ENCODE data around the gene SLC19A1.
"Not testable (repeated sequence)": the region's sequence is repeated elsewhere in the genome, so short reads cannot be mapped to it uniquely, and the experiment has no call there.

The SLC19A1 gene

GRCh38 chr21:45533361-45533845 lies 8.8 kb downstream of the SLC19A1 start:
- no peak for DNase-seq (ENCODE audit: low read depth in 2 of 2)

DNA sequence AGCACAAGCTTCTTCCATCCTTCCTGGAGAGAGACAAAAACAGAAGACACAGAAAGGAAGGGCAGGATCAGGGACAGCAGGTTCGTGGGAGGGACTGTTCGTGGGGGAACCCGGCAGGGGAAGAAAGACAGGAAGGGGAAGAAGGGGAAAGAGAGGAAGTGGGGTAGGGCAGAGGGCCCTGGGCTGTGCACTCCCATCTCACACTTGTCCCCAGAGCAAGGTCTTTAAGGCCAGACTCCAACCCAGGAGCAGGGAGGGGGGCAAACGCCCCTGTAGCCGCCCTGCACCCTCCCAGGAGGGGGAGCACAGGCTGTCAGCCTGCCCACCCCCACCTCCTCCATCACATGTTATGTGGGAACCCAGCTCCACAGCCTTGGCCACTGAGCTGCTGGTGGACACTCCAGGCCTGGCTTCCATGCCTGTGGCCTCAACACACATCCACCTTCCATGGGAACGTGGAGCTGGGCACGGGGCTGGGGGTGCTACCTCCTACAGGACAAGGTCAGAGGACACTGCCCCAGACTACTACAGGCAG lies 9.3 kb downstream of the SLC19A1 start:
- no peak for DNase-seq (ENCODE audit: low read depth in 2 of 2)

DNA sequence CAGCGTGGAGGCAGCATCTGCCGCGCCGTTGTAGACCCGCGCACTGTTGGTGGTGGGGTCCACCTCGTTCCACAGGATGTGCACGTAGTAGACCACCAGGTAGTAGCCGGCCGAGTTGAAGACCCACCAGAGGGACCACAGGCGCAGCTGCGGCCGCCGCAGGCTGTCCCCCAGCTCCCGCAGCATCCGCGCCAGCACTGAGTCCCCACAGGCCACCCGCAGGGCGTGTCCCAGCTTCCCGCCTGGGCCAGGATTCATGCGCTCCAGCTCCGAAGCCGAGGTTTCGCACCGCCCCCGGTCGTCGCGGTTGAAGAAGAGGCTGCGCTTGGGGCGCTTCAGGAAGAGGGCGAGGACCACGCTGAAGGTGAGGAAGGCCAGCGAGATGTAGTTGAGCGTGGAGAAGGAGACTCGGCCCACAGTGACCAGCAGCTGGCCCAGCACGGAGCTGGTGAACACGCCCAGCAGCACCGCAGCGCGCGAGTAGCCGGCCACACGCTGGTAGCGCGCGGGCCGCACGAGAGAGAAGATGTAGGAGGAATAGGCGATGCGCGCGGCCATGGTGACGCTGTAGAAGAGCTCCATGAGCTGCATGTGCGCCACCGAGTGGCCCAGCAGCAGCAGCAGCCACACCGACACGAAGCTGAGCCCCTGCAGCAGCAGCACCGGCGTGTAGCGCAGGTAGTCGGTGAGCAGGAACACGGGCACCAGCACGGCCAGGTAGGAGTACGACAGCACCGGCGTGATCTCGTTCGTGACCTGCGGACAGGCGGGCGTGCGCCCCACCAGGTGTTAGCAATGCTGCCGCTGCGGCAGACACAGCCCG lies 10.6 kb downstream of the SLC19A1 start:
- DNase-seq (ENCODE audit: low read depth in 2 of 2): no peak

GRCh38 chr21:45531114-45531392 lies 11.2 kb downstream of the SLC19A1 start:
- DNase-seq (ENCODE audit: low read depth in 2 of 2): not testable (repeated sequence)

DNA sequence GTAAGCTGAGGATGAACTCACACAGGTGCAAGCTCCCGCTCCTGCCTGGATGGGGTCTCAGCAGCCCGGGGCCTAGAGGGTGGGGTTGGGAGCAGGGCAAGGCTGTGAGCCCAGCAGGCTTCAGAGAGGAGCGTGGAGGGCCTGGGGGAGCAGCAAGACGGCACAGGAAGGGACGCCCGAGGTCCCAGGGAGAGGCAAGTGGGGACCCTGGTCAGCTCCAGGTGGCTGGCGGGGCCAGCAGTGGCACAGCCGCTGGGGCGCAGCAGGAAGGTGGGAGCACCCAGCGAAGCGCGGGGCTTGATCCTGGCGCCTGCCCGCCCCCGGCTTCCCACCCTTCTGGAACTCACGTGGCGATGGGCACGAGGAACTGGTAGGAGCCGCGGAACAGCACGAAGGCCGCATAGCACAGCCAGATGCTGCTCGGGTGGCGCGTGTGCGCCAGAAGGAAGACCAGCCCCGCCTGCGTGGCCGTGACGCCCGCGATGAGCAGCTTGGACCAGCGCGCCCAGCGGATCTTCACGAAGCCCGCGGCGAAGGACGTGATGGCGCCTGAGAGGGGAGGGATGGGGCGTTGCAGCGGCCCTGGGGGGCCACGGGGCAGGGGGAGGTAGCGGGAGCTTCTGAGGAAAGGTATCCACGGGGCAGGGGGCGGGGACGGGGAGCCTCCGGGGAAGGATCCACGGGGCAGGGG lies 11.7 kb downstream of the SLC19A1 start:
- no peak for DNase-seq (ENCODE audit: low read depth in 2 of 2)

- no peak for DNase-seq (ENCODE audit: low read depth in 2 of 2)
Measured at GRCh38 chr21:45529785-45530422, 12.3 kb downstream of the SLC19A1 start.

GRCh38 chr21:45528981-45529784 lies 13.1 kb downstream of the SLC19A1 start:
- DNase-seq (ENCODE audit: low read depth in 2 of 2): no peak

DNA sequence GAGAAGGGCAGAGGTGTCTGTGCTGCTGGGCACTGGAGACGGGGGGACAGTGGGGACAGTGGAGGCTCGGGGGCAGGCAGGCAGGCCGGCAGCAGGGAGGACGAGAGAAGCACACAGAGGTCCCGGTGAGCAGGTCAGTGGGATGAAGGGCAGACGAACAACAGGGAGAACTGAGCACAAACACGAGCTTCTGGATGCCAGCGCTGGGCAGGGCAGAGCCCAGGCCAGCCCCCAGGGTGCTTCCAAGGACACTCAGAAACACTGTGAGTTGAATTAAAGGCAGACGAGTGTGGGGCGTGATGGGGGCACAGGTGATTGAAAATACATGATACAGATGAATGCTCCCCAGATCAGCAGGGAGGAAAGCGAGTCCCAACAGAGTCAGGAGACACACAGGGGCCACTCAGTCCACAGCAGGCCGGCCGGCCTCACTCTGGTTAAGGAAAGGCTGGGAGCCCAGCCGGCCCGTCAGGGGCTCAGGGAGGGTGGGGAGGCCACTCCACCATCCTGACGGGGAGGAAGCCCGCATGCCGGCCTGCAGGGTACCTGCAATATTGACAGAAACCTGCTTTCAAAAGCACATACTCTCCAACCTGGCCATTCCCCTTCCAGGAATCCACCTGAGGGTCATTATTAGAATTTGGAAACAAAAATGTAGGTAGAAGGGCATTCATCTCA lies 14.1 kb downstream of the SLC19A1 start:
- DNase-seq (ENCODE audit: low read depth in 2 of 2): no peak

DNA sequence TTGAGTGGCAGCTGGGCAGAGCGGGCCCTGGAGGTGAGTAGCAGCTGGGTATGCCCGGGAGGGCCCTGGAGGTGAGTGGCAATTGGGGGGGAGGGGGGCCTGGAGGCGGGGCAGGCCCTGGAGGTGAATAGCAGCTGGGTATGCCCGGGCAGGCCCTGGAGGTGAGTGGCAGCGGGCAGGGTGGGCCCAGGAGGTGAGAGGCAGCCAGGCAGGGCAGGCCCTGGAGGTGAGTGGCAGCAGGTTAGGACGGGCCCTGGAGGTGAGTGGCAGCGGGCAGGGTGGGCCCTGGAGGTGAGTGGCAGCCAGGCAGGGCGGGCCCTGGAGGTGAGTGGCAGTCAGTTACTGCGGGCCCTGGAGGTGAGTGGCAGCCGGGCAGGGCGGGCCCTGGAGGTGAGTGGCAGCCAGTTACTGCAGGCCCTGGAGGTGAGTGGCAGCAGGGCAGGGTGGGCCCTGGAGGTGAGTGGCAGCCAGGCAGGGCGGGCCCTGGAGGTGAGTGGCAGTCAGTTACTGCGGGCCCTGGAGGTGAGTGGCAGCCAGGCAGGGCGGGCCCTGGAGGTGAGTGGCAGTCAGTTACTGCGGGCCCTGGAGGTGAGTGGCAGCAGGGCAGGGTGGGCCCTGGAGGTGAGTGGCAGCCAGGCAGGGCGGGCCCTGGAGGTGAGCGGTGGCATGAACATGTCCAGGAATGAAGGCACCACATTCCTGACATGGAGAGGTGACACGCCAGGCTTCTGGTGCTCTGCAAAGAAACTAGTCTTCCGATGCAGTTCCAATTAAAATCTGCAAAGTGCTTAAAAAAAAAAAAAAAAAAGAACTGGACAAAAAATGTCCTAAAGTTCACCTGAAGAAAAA lies 14.9 kb downstream of the SLC19A1 start:
- DNase-seq (ENCODE audit: low read depth in 2 of 2): not testable (repeated sequence)

- DNase-seq (ENCODE audit: low read depth in 2 of 2): no peak
Measured at GRCh38 chr21:45525910-45526306, 16.3 kb downstream of the SLC19A1 start.

DNA sequence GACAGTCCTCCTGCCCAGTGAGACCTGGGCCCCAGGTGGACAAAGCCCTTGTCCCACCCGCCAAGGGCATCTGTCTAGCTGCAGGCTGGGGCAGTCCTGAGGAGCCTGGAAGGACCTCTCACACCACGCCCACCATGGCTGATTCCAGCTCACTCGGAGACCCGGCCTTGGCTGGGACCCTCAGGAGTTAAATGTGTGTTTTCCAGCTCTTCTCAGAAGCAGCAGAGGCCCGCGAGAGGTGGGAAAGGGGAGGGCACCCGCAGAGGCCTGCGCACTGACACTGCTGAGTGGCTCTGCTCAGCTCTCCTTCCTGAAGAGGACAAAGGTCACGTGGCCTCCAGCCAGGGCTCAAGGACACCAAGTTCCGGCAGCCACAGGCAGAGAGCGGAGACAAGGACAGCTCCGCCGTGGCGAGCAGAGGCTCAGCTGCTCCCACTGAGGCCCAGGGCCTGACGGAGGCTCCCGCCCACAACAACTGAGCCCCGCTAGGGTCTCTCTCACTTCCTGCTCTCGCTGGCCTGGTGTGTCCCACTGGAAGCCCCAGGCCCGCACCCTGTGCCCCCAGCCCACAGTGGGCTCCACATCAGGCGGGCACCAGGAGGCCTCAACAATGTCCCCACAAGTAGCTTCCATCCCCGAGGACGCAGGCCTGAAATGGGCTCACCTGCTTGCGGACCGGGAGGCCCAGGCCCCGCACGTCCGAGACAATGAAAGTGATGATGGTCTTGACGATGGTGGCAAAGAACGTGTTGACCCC lies 16.9 kb downstream of the SLC19A1 start:
- DNase-seq (ENCODE audit: low read depth in 2 of 2): no peak

DNA sequence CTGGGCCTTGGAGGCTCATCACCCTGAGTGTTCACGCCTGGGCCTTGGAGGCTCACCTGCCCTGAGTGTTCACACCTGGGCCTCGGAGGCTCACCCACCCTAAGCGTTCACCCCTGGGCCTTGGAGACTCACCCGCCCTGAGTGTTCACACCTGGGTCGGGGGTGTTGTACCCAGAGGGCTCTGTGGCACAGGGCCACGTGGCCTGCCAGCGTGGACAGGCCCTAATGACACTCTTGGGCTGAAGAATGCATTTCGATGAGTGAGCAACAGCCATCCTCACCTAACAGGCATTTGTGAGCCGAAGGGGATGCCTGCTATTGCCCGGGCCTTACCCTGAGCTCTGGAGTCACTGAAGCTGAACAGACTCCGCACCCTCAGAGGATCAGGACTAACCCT lies 17.5 kb downstream of the SLC19A1 start:
- no peak for DNase-seq (ENCODE audit: low read depth in 2 of 2)

- no peak for DNase-seq (ENCODE audit: low read depth in 2 of 2)
Measured at GRCh38 chr21:45523411-45524101, 18.7 kb downstream of the SLC19A1 start.

DNA sequence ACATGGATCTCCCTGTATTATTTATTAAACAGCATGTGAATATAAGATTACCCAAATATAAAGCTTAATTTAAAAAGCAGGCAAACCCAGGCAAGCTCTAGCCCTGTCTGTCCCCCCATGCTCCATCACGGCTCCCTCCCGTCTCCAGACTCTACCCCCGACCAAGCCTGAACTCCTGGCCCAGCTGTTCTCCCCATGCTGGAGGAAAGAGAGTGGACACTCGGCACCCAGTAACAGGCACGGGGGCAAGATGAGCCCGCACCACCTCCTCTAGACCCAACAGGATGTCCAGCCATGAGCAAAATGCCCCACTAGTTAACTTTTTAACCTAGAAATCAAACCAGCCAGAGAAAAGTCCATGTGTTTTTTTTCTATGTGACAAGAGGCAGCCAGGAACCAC lies 19.3 kb downstream of the SLC19A1 start:
- no peak for DNase-seq (ENCODE audit: low read depth in 2 of 2)

- no peak for DNase-seq (ENCODE audit: low read depth in 2 of 2)
Measured at GRCh38 chr21:45522381-45522780, 19.9 kb downstream of the SLC19A1 start.

- no peak for DNase-seq (ENCODE audit: low read depth in 2 of 2)
Measured at GRCh38 chr21:45521241-45521640, 21.0 kb downstream of the SLC19A1 start.

- DNase-seq (ENCODE audit: low read depth in 2 of 2): no peak
Measured at GRCh38 chr21:45519182-45519581, 23.1 kb downstream of the SLC19A1 start.

- DNase-seq (ENCODE audit: low read depth in 2 of 2): no peak
Measured at GRCh38 chr21:45518742-45519141, 23.5 kb downstream of the SLC19A1 start.
